Ishikawa (cell line): Measurements from ENCODE around the gene TWNK.

Source experiments
- CEBPB ChIP-seq: IDR thresholded peaks from 2 replicates; pipeline ENCODE4 v1.6.1; 2012
- CREB1 ChIP-seq: IDR thresholded peaks from 2 replicates; pipeline ENCODE4 v1.6.1; 2012; ENCODE audit warnings: low read depth
- EGR1 ChIP-seq: IDR thresholded peaks from 2 replicates; pipeline ENCODE4 v1.6.1; 2012
- EP300 ChIP-seq: IDR thresholded peaks from 2 replicates; pipeline ENCODE4 v1.6.1; 2012; ENCODE audit warnings: borderline replicate concordance
- FOXM1 ChIP-seq: IDR thresholded peaks from 2 replicates; pipeline ENCODE4 v1.6.1; 2012; ENCODE audit warnings: low read depth, borderline replicate concordance
- NFIC ChIP-seq: IDR thresholded peaks from 2 replicates; pipeline ENCODE4 v1.6.1; 2012
- RAD21 ChIP-seq: IDR thresholded peaks from 2 replicates; pipeline ENCODE4 v1.6.1; 2012; ENCODE audit warnings: low read depth
- TAF1 ChIP-seq: IDR thresholded peaks from 2 replicates; pipeline ENCODE4 v1.6.1; 2012; ENCODE audit warnings: low read depth, mild to moderate bottlenecking
- TCF12 ChIP-seq: IDR thresholded peaks from 2 replicates; pipeline ENCODE4 v1.6.1; 2012; ENCODE audit warnings: low read depth
- YY1 ChIP-seq: IDR thresholded peaks from 2 replicates; pipeline ENCODE4 v1.6.1; 2012; ENCODE audit warnings: low read depth
- ZBTB7A ChIP-seq: IDR thresholded peaks from 2 replicates; pipeline ENCODE4 v1.6.1; 2012; ENCODE audit warnings: low read depth
- TF ChIP-seq, protein P1 (sequence below): IDR thresholded peaks from 2 replicates; pipeline ENCODE4 v1.6.1; 2012; ENCODE audit warnings: low read depth, mild to moderate bottlenecking
- TF ChIP-seq, protein P2 (sequence below): IDR thresholded peaks from 2 replicates; pipeline ENCODE4 v1.6.1; 2012

Gene TWNK

DNA sequence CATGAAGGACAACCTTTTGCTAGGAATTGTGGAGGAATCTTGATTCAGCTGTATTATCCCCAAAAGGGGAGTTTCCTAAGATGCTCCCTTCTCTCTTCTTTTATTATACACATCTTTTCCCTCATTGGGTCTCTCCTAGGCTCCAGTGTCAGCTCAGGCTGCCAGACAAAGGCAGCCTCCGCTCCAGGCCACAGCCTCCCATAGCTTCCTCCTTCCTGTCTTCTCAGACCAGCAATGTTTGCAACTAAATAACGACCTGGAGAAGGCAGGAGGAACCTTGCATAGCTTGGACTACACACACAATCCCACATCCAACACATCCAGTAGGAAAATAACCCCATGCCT is 56.0 kb downstream of the TWNK start:
- TF ChIP-seq RAD21 (no peak), FOXM1 (no peak), EGR1 (no peak), CREB1 (no peak), YY1 (no peak), CEBPB (no peak), ZBTB7A (no peak), TAF1 (no peak), NFIC (no peak), TCF12 (no peak), EP300 (no peak)
- TF ChIP-seq, protein P1, sequence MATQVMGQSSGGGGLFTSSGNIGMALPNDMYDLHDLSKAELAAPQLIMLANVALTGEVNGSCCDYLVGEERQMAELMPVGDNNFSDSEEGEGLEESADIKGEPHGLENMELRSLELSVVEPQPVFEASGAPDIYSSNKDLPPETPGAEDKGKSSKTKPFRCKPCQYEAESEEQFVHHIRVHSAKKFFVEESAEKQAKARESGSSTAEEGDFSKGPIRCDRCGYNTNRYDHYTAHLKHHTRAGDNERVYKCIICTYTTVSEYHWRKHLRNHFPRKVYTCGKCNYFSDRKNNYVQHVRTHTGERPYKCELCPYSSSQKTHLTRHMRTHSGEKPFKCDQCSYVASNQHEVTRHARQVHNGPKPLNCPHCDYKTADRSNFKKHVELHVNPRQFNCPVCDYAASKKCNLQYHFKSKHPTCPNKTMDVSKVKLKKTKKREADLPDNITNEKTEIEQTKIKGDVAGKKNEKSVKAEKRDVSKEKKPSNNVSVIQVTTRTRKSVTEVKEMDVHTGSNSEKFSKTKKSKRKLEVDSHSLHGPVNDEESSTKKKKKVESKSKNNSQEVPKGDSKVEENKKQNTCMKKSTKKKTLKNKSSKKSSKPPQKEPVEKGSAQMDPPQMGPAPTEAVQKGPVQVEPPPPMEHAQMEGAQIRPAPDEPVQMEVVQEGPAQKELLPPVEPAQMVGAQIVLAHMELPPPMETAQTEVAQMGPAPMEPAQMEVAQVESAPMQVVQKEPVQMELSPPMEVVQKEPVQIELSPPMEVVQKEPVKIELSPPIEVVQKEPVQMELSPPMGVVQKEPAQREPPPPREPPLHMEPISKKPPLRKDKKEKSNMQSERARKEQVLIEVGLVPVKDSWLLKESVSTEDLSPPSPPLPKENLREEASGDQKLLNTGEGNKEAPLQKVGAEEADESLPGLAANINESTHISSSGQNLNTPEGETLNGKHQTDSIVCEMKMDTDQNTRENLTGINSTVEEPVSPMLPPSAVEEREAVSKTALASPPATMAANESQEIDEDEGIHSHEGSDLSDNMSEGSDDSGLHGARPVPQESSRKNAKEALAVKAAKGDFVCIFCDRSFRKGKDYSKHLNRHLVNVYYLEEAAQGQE: no peak
- TF ChIP-seq, protein P2, sequence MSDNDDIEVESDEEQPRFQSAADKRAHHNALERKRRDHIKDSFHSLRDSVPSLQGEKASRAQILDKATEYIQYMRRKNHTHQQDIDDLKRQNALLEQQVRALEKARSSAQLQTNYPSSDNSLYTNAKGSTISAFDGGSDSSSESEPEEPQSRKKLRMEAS: no peak
